ENCODE measurements around the gene DCAF17.

DNA sequence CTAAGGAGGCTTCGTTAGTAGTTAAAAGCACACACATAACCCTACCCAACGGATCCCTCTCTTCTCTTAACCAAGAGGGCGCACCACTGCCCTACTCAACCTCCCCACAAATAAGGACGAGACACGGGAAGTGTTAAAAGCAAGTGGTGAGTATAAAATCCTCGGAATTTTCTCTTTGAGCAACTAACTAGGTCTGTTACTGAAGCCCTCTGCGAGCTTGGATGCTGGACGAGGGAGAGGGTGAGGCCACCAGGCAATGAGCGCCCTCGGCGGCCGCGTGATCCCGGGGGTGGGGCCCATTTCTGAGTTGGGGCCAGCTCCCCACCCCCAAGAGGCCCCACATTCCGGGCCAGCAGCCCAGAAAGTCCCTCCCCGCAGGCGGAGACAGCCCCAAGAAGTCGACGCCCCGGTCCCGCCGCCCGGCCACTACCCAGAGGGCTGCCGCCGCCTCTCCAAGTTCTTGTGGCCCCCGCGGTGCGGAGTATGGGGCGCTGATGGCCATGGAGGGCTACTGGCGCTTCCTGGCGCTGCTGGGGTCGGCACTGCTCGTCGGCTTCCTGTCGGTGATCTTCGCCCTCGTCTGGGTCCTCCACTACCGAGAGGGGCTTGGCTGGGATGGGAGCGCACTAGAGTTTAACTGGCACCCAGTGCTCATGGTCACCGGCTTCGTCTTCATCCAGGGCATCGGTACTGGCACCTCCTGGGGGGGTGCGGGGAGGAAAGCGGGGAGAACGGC lies 88.2 kb downstream of the DCAF17 start, which contains the start of gene CYBRD1:
- TF ChIP-seq, protein P1, sequence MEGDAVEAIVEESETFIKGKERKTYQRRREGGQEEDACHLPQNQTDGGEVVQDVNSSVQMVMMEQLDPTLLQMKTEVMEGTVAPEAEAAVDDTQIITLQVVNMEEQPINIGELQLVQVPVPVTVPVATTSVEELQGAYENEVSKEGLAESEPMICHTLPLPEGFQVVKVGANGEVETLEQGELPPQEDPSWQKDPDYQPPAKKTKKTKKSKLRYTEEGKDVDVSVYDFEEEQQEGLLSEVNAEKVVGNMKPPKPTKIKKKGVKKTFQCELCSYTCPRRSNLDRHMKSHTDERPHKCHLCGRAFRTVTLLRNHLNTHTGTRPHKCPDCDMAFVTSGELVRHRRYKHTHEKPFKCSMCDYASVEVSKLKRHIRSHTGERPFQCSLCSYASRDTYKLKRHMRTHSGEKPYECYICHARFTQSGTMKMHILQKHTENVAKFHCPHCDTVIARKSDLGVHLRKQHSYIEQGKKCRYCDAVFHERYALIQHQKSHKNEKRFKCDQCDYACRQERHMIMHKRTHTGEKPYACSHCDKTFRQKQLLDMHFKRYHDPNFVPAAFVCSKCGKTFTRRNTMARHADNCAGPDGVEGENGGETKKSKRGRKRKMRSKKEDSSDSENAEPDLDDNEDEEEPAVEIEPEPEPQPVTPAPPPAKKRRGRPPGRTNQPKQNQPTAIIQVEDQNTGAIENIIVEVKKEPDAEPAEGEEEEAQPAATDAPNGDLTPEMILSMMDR (IDR thresholded peaks at IDR 0.05; ENCODE audit: insufficient read depth, low read depth, low read length): no peak
- no peak for TF ChIP-seq EZH2 (IDR thresholded peaks at IDR 0.05; ENCODE audit: insufficient read depth, low read length)
